Measurements from ENCODE around the gene AACS.

DNA sequence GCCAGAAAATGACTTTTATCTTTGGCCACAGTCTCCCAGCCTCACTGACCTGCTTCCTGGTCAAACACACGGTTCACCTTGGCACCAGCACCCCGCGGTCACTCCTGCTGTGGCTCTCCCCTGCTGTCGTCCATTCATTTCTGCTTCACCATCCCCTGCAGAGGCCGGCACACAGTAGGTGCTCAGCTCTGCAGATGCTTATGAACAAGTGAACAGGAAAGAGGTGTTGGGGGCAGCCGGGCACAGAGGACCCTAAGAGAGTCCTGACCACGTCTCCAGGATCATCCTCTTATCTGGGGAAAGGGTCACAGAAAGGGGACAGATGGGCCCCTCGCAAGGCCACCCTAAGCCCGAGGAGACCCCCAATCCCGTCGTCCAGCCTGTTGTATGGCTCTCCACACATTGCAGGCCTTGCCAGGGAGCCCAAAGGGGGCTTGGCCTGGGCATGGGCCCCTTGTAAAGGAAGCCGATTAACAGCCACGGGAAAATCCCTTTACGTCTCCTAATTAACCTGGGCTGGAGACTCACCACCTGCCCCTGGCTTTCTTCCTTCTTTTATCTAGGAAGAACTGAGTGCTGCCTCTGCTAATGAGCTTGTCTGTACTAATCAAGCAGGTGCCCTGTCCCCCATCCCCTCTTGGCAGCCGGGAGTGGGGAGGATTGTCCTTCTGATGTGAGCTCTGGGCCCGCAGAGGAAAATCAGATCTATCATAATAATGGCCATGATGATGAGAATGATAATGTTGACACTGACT lies 119.2 kb downstream of the AACS start:
- TF ChIP-seq, protein P1, sequence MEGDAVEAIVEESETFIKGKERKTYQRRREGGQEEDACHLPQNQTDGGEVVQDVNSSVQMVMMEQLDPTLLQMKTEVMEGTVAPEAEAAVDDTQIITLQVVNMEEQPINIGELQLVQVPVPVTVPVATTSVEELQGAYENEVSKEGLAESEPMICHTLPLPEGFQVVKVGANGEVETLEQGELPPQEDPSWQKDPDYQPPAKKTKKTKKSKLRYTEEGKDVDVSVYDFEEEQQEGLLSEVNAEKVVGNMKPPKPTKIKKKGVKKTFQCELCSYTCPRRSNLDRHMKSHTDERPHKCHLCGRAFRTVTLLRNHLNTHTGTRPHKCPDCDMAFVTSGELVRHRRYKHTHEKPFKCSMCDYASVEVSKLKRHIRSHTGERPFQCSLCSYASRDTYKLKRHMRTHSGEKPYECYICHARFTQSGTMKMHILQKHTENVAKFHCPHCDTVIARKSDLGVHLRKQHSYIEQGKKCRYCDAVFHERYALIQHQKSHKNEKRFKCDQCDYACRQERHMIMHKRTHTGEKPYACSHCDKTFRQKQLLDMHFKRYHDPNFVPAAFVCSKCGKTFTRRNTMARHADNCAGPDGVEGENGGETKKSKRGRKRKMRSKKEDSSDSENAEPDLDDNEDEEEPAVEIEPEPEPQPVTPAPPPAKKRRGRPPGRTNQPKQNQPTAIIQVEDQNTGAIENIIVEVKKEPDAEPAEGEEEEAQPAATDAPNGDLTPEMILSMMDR (IDR thresholded peaks at IDR 0.05; ENCODE audit: insufficient read depth, low read length) = no peak
- TF ChIP-seq GABPA (IDR thresholded peaks at IDR 0.05; ENCODE audit: low read depth) = no peak
- no peak for TF ChIP-seq POLR2AphosphoS5 (IDR thresholded peaks at IDR 0.05; ENCODE audit: low read depth)

Data from HL-60 (cell line).